GM12878 (cell line): Measurements from ENCODE around the gene USPL1. TPM values are rescaled to one million over a fixed set of nuclear protein-coding genes. Genes with fewer than 3 reads are reported as not detected.

Experiments used
- BRCA1 ChIP-seq: IDR thresholded peaks from 2 replicates; pipeline ENCODE4 v1.6.1; 2011; ENCODE audit warnings: low read depth, low read length, improper control_type of control experiment
- CEBPB ChIP-seq, 2 experiments: fragments of 150-350 bp in 1 of 2; IDR thresholded peaks; 2 replicates each; pipeline ENCODE4 v1.6.1; 2012 to 2014; ENCODE audit warnings: low read depth in 2 of 2, low read length in 2 of 2, borderline replicate concordance in 1 of 2, inconsistent platforms in 1 of 2
- CREB1 ChIP-seq: IDR thresholded peaks from 2 replicates; pipeline ENCODE4 v1.6.1; 2012; ENCODE audit warnings: low read depth, mild to moderate bottlenecking, inconsistent platforms
- DPF2 ChIP-seq: fragments of 450-650 bp; IDR thresholded peaks from 2 replicates; pipeline ENCODE4 v1.6.1; 2017; ENCODE audit warnings: mild to moderate bottlenecking
- EP300 ChIP-seq, 2 experiments: fragments of 150-350 bp in 1 of 2; IDR thresholded peaks; 2 replicates each; pipeline ENCODE4 v1.6.1; 2011 to 2012; ENCODE audit warnings: low read depth in 2 of 2, low read length in 2 of 2, borderline replicate concordance in 1 of 2, improper control_type of control experiment in 1 of 2, inconsistent platforms in 1 of 2; ENCODE audit not compliant: control insufficient read depth in 1 of 2
- GABPA ChIP-seq: IDR thresholded peaks from 2 replicates; pipeline ENCODE4 v1.6.1; 2014; ENCODE audit warnings: antibody characterized with exemption, low read depth, mild to moderate bottlenecking, inconsistent platforms
- IKZF1 ChIP-seq: fragments of 450-650 bp; conservative IDR thresholded peaks from 2 replicates; pipeline ENCODE4 v1.6.1; 2017; ENCODE audit warnings: antibody characterized with exemption, mild to moderate bottlenecking
- JUND ChIP-seq: IDR thresholded peaks from 2 replicates; pipeline ENCODE4 v1.6.1; 2012; ENCODE audit warnings: low read depth, mild to moderate bottlenecking, low read length, improper control_type of control experiment, moderate library complexity
- KDM1A ChIP-seq: fragments of 200-600 bp; sonication (generic); IDR thresholded peaks from 2 replicates; pipeline ENCODE4 v1.6.1; 2016; ENCODE audit warnings: borderline replicate concordance
- MTA3 ChIP-seq: IDR thresholded peaks from 2 replicates; pipeline ENCODE4 v1.6.1; 2012; ENCODE audit warnings: low read length, inconsistent platforms, borderline replicate concordance
- MXI1 ChIP-seq: fragments of 150-350 bp; IDR thresholded peaks from 2 replicates; pipeline ENCODE4 v1.6.1; 2011; ENCODE audit warnings: low read depth, mild to moderate bottlenecking, inconsistent platforms, low read length, improper control_type of control experiment
- RELA ChIP-seq: fragments of 450-650 bp; IDR thresholded peaks from 2 replicates; pipeline ENCODE4 v1.8.0; 2014; ENCODE audit warnings: borderline replicate concordance; ENCODE audit not compliant: partially characterized antibody
- SPI1 ChIP-seq: IDR thresholded peaks from 2 replicates; pipeline ENCODE4 v1.6.1; 2011; ENCODE audit warnings: low read depth, mild to moderate bottlenecking, low read length, moderate library complexity, borderline replicate concordance; ENCODE audit not compliant: insufficient read depth
- SRF ChIP-seq, 2 experiments: IDR thresholded peaks; 2 replicates each; pipeline ENCODE4 v1.6.1; 2011; ENCODE audit warnings: low read depth in 2 of 2, low read length in 2 of 2, mild to moderate bottlenecking in 1 of 2, moderate library complexity in 1 of 2
- SUPT20H ChIP-seq: IDR thresholded peaks from 2 replicates; pipeline ENCODE4 v1.6.1; 2011; ENCODE audit warnings: low read depth, mild to moderate bottlenecking, low read length, moderate library complexity, borderline replicate concordance; ENCODE audit not compliant: control insufficient read depth
- TBL1XR1 ChIP-seq: IDR thresholded peaks from 2 replicates; pipeline ENCODE4 v1.6.1; 2012; ENCODE audit warnings: low read depth, low read length, improper control_type of control experiment
- TCF7 ChIP-seq: IDR thresholded peaks from 2 replicates; pipeline ENCODE4 v1.6.1; 2014; ENCODE audit warnings: antibody characterized with exemption, borderline replicate concordance
- YY1 ChIP-seq: IDR thresholded peaks from 2 replicates; pipeline ENCODE4 v1.6.1; 2011; ENCODE audit warnings: low read depth, mild to moderate bottlenecking, low read length
- ZBED1 ChIP-seq: IDR thresholded peaks from 2 replicates; pipeline ENCODE4 v1.6.1; 2016; ENCODE audit warnings: borderline replicate concordance
- ZNF24 ChIP-seq: fragments of 450-650 bp; IDR thresholded peaks from 2 replicates; pipeline ENCODE4 v1.6.1; 2017; ENCODE audit warnings: antibody characterized with exemption, mild to moderate bottlenecking
- polyA plus RNA-seq, 11 experiments: library from polyadenylated mRNA; depleted of rRNA in 4 of 11; unstranded in 6 of 11; stranded (reverse) in 5 of 11; fragments of >200 nt; fragmentation: Nextera tagmentation in 4 of 11; fragmentation: Illumina TruSeq in 1 of 11; extraction: Ambion mirVana in 4 of 11; extraction: Trizol in 1 of 11; gene quantifications; 1 replicate in 1 of 11; 2 replicates in 10 of 11; pipeline versions ENCODE4 v1.2.1 to v1.2.3, GENCODE V29; 2011 to 2016; ENCODE audit warnings: inconsistent platforms in 2 of 11, missing spikeins in 2 of 11, low read depth in 1 of 11
- total RNA-seq, 4 experiments: library from RNA; depleted of rRNA in 3 of 4; stranded (reverse); fragments of >200 nt in 3 of 4; fragmentation: Illumina TruSeq in 1 of 4; extraction: Trizol in 1 of 4; gene quantifications; 2 replicates each; pipeline versions ENCODE4 v1.2.1 to v1.2.3, GENCODE V29; 2013 to 2021
- TF ChIP-seq, protein P1 (sequence below): fragments of 150-350 bp; IDR thresholded peaks from 2 replicates; pipeline ENCODE4 v1.6.1; 2014; ENCODE audit warnings: mild to moderate bottlenecking, low read depth, low read length
- TF ChIP-seq, protein P2 (sequence below): IDR thresholded peaks from 2 replicates; pipeline ENCODE4 v1.6.1; 2012; ENCODE audit warnings: low read depth, low read length, improper control_type of control experiment
- TF ChIP-seq, protein P3 (sequence below): fragments of 450-650 bp; IDR thresholded peaks from 2 replicates; pipeline ENCODE4 v1.6.1; 2017; ENCODE audit warnings: borderline replicate concordance

USPL1 gene
- total and polyA plus RNA-seq, 10 of the 15 experiments (the other 5 are each of a cell fraction or from before 2014, with no cell fraction given) = 7.9 to 23.2 (median 15.8) TPM

DNA sequence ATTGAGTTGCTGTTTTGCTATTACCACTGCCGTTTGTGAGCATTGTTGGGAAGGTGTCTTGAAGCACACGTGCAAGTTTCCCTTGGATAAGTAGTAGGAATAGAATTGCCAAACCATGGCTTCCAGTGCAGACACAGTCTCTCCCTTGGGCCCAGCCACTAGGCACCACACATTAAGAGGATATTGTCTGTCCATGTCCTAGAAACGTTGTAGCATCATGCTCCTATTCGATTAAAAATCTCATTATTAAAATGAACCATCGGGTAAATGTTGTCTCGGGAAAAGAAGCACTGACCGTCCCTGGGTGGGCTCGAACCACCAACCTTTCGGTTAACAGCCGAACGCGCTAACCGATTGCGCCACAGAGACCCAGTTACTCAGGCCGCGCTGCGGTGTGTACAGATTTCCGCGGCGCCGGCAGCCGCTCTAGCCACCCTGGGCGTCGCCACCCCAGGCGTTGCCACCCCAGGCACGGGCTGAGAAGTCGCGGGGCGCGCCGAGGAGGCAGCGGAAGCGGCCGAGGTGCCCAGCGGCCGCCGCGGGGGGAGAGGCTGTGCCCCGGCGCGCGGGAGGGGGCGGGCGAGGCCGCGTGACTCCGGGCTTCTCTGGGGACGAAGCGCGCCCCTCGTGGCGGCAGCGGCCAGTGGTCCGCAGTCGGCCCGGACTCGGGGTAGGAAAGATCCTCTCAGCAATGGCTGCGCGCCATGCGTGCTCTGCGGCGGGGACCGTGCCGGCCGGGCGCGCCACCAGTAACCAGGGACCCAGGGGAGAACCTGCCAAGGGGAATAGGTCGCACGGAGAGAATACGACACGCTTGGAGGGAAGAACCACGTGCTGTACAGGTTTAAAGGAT lies 56.2 kb downstream of the USPL1 start (continued):
- TF ChIP-seq, protein P1, sequence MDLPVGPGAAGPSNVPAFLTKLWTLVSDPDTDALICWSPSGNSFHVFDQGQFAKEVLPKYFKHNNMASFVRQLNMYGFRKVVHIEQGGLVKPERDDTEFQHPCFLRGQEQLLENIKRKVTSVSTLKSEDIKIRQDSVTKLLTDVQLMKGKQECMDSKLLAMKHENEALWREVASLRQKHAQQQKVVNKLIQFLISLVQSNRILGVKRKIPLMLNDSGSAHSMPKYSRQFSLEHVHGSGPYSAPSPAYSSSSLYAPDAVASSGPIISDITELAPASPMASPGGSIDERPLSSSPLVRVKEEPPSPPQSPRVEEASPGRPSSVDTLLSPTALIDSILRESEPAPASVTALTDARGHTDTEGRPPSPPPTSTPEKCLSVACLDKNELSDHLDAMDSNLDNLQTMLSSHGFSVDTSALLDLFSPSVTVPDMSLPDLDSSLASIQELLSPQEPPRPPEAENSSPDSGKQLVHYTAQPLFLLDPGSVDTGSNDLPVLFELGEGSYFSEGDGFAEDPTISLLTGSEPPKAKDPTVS = 0 out of 2 replicates have a peak, but pooled peaks have one; percentile 7
- TF ChIP-seq SPI1 (no peak), IKZF1 (peak; percentile 91), ZNF24 (peak; percentile 99), MXI1 (peak; percentile 75; the same call in 1 of the 2 replicates), DPF2 (peak; percentile 96), SRF (IDR thresholded peaks at IDR 0.05; ENCODE audit: low read depth in 2 of 2, low read length in 2 of 2) (0 out of 4 replicates have a peak, but pooled peaks of 1 of the 2 experiments have one; percentile 29), TBL1XR1 (peak; percentile 91; the same call in 1 of the 2 replicates), GABPA (no peak), CREB1 (0 out of 2 replicates have a peak, but pooled peaks have one; percentile 35), BRCA1 (no peak), JUND (no peak), CEBPB (IDR thresholded peaks at IDR 0.05; ENCODE audit: borderline replicate concordance in 1 of 2, low read depth in 2 of 2, low read length in 2 of 2) (peak in 1 of 2 experiments; percentile 71; a peak in 1 of 4 replicates), RELA (peak; percentile 28), TCF7 (no peak), MTA3 (no peak), KDM1A (no peak), EP300 (IDR thresholded peaks at IDR 0.05; ENCODE audit: borderline replicate concordance in 1 of 2, control insufficient read depth in 1 of 2, low read depth in 2 of 2, low read length in 2 of 2) (peak in 1 of 2 experiments; percentile 50; a peak in 1 of 4 replicates), YY1 (peak; percentile 95), SUPT20H (no peak), ZBED1 (no peak)
- TF ChIP-seq, protein P2, sequence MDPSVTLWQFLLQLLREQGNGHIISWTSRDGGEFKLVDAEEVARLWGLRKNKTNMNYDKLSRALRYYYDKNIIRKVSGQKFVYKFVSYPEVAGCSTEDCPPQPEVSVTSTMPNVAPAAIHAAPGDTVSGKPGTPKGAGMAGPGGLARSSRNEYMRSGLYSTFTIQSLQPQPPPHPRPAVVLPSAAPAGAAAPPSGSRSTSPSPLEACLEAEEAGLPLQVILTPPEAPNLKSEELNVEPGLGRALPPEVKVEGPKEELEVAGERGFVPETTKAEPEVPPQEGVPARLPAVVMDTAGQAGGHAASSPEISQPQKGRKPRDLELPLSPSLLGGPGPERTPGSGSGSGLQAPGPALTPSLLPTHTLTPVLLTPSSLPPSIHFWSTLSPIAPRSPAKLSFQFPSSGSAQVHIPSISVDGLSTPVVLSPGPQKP = no peak
- TF ChIP-seq, protein P3, sequence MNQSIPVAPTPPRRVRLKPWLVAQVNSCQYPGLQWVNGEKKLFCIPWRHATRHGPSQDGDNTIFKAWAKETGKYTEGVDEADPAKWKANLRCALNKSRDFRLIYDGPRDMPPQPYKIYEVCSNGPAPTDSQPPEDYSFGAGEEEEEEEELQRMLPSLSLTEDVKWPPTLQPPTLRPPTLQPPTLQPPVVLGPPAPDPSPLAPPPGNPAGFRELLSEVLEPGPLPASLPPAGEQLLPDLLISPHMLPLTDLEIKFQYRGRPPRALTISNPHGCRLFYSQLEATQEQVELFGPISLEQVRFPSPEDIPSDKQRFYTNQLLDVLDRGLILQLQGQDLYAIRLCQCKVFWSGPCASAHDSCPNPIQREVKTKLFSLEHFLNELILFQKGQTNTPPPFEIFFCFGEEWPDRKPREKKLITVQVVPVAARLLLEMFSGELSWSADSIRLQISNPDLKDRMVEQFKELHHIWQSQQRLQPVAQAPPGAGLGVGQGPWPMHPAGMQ = no peak
